ENCODE data around the gene LRP3.
A peak's percentile ranks its signal among the peaks of the same experiment; 100 is the strongest.
"Not testable (repeated sequence)": the region's sequence is repeated elsewhere in the genome, so short reads cannot be mapped to it uniquely, and the experiment has no call there.

LRP3 gene

DNA sequence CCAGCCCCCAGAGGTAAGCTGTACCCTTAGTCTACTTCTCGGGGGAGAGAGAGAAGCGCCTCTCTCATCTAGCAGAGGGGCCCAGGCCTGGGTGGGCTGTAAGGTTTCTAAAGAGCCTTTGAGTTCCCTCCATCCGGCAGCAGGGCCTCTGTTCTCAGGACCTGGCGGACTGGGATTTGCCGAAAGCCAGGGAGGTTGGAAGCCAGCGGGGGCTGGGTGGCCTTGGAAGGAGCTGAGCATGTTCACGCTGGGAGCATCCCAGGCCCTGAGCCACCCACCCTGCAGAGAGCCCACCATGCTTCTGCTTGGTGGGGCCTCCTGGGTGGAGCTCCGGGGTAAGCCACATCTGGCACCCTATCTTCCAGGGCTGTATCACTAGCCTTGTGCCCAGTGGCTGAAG is 23.8 kb downstream of the LRP3 start:
- DNase-seq (ENCODE audit: low spot score) = no peak

DNA sequence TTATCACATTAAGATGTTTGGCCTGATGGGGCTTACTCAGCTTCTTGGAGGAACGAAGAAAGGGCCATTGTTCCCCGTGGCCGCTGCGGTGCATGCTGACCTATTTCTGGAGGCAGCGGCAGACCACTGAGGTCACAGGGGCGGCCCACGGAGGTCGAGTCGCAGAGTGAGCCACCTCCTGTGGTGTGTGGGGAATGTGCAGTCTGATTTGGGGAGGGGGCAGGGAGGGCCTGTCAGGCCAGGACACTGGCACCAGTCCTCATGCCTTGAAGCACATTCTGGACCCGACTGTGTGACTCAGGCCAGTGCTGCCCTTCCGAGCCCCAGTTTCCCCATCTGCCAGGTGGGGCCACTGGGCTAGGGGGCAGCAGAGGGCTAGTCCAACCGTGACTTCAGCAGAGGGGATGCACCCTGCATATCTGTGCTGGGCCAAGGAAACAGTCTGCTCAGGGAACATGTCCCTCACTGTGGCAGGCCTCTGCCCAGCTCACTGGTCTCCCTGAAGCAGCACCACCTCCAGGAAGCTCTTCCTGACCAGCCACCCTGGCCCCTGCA is 25.2 kb downstream of the LRP3 start:
- no peak for DNase-seq (ENCODE audit: low spot score)

DNA sequence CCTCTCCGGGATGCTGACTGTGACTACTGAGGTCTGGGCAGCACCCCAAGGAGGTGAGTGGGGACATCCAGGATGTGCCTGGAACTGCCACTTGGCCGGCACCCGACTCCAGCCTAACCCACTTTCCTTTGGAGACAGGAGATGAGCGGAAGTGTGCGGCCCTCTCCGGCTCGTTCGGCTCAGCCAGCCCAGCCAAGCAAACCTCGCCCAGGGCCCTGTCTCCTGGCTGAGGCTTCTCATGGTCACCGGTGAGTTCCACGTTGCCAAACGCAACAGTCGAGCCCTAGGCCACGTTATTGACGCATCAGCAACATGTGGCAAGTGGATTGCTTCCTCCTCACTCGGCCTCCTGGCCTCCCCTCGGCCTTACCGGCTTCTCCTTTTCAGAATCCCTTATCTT is 26.0 kb downstream of the LRP3 start:
- no peak for DNase-seq (ENCODE audit: low spot score)

DNA sequence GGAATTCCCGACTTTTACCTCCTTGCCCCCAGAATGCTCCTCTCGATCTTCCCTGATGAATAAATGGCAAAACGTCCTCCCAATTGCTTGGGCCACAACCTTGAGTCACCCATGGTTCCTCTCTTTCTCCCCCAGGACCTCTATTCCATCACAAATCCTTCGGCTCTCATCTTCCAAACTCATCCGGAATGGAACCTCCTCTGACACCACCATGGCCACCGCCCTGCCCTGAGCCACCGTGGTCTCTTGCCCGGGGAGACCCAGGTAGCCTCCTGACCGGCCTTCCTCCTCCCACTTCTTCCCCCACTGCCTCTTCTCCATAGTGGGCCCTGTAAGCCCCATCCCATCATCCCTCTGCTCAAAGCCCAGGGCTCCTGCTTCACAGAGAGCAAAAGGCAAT is 26.6 kb downstream of the LRP3 start:
- DNase-seq (ENCODE audit: low spot score) = no peak

DNA sequence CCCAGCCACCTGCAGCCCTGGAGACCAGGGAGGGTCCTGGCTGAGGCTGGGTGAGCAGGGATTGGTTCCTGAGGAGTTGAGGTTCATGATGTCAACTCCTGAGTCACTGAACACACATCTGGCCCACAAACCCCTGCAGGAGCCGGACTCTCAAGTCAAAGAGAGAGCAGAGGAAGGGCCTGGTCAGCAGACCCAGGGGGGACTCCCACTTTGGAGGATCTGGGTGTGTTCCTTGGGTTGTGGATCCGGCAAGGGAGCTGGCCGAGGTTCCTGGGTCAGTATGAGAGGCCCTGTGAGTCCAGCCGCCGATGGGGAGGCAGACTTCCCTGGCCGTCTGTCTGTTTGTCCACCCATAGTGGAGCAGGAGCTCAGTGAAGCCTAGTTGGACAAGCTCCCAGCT is 27.5 kb downstream of the LRP3 start:
- DNase-seq (ENCODE audit: low spot score) = no peak

GRCh38 chr19:33222255-33222654 is 28.1 kb downstream of the LRP3 start:
- not testable (repeated sequence) for DNase-seq (ENCODE audit: low spot score)

DNA sequence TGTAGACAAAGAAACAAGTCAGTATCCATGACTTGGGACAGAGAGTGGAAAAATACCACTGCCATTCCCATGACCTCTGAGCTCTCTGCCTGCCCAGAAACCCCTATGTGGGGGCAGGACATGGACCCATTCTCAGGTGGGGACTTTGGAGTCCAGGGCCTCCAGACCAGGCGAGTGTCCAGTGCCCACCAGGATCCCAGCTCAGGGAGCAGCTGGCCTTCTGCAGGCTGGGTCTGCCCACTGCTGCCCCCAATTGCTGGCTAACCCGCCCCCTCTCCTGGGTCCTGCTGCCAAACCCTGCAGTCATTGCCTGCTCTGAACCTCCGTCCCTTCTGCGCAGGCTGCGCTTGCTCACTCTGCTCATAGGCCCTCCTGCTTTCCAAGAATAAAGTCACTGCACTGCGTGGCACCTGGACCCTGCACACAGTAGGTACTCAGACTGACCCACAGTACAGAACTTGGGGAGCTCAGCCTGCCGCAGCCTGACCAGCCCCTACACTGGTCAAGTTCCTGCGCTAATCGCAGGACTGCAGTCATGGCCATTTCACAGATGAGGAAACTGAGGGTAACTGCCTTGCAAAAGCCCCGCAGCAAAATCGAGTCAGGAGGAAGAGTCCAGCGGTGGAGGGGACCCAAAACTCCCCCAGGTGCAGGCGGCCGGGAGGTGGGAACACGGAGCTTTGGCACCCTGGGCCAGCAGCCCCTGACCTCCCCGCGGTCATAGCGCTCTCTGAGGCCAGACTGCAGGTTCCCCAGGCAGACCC is 30.7 kb downstream of the LRP3 start:
- DNase-seq (ENCODE audit: low spot score) = no peak

DNA sequence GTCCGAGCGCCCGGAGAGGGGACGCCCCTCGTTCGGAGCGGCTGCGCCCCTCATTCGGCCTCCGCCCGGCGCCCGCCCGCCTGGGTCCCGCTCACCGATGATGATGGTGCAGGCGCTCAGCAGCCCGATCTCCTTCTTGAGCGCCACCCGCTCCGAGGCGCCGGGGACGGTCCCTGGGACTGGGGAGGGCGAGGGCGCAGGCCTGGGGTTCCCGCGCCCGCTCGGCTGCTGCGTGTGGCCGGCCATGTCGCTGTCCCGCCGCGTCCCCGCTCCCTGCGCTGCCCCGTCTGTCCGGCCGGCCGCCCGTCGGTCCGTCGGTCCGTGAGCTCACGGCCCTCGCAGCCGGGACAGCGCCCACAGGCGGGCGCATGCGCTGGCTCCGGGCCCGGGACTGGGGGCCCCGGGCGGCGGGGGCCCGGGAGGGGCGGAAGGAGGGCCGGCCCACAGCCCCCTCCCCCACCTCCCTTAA is 31.4 kb downstream of the LRP3 start, which contains the start of gene SLC7A10:
TSS of gene SLC7A10 (minus strand) at position 393 of the 469 bp plus-strand sequence. CDS start at position 246, 147 bp downstream.
- no peak for DNase-seq (ENCODE audit: low spot score)

DNA sequence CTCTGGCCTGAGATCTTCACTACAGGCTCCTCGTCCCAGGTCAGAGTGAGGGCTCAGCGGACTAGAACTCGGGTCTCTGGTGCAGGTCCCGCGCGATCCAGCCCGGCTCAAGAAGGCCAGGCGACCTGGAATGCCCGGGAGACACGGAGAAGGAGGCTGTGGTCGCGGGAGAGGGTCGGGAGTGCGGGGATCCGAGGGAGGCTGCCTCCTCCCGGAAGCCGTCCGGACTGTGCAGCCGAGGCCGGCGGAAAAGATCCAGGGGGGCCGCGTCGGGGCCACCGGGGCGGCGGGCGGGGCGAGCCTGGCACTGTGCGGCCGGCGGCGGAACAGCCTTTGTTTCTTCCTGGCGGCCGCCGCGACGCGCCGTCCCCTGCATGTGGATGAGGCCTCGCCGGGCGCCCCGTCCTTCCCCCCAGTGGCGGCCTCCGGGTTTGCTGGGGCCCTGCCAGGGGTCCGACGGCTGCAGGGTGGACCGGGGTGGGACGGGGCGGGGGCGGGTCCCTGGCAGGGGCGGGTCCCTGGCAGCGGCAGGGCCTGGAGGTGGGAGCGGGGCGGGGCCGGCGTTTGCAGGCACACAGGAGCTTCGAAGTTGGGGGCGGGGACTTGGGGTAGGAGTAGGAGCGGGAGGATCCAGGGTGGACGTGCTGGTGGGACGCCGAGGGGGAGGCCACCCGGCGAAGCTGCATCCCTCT is 32.6 kb downstream of the LRP3 start:
- DNase-seq (ENCODE audit: low spot score) = no peak

DNA sequence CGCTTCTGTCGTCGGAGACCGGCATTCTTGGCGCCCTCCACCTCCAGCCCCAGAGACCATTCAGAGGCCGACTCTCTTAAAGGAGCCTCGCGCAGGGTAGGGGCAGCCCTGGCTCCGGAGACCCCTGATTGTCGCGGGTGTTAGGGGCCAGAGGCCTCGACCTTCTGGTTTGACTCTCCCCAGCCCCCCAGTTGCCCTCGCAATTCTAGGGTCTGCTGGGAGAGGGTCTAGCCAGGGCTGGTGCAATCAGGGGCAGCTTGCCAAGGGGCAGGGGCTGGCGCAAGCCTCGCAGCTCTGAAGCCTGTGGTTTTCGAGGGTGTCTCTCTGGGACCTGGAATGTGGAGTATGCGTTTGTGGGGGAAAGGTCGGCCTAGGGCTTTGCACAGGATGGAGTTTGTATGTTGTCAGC is 33.1 kb downstream of the LRP3 start:
- DNase-seq (ENCODE audit: low spot score) = no peak

DNA sequence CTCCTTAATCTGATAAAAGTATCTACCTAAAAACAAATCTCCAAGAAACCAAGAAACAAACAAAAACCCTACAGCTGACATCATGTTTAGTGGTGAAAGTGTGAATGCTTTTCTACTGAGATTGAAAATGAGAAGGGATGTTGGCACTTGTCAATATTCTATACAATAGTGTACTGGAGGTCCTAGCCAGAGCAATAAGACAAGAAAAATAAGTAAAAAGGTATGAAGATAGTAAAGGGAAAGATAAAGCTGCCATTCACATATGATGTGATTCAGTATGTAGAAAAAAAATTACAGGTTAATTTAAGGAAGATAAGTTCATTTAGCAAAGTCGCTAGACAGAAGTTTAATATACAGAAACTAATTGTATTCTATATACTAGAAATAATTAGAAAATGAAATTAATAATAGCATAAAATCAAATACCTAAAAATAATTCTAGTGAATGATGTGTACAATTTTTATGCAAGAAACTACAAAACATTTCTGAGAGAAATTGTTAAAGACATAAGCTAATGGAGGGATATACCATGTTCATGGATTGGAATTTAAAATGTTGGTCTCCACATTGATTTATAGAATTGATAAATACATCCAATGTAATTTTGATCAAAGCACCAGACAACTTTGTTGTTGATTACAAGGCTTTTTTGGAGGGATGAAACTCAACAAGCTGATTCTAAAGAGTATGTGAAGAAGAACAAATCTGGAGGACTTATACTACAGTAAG is 33.9 kb downstream of the LRP3 start:
- DNase-seq (ENCODE audit: low spot score) = no peak

GRCh38 chr19:33229962-33230361 is 35.8 kb downstream of the LRP3 start:
- no peak for DNase-seq (ENCODE audit: low spot score)

- DNase-seq (ENCODE audit: low spot score) = no peak
Measured at GRCh38 chr19:33231511-33231910, 37.4 kb downstream of the LRP3 start.

DNA sequence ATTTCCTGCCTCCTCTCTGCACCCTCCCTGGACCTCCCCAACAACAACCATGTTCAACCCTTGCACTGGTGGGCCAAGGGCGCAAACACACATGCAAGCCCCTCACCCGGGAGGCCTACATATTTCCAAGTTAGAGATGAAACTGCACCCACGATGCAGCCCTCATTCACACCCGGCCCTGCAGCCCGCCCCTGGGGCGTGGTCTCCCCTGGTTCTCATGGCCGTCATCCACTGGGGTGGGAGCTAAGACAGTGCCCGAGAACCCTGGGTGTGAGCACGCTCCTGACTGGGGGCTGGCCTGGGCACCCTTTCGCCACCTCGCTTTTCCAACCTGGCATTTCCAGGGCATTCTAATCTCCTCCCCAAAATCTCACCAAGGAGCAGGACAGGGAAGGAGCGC is 38.5 kb downstream of the LRP3 start:
- DNase-seq (ENCODE audit: low spot score) = no peak

GRCh38 chr19:33233056-33233873 is 39.1 kb downstream of the LRP3 start:
- DNase-seq (ENCODE audit: low spot score) = no peak

DNA sequence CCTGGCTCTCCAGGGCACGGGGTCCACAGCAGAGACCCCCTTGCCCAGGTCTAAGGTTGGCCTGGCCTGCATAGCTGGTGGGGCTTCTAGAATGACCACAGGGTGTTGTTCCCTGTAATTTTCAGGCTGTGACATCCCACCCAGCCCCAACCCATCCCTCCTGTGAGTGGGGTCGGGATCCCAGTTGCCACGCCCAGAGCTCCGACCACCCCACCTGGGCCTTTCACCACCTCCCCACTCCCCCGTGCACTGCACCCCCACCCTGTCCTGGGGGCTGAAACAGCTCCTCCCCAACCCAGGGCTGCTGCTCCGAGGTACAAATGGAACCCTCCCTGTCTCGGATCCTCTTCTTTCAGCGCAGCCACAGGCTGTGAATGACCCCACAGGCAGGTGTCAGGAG is 40.0 kb downstream of the LRP3 start:
- DNase-seq (ENCODE audit: low spot score) = no peak

DNA sequence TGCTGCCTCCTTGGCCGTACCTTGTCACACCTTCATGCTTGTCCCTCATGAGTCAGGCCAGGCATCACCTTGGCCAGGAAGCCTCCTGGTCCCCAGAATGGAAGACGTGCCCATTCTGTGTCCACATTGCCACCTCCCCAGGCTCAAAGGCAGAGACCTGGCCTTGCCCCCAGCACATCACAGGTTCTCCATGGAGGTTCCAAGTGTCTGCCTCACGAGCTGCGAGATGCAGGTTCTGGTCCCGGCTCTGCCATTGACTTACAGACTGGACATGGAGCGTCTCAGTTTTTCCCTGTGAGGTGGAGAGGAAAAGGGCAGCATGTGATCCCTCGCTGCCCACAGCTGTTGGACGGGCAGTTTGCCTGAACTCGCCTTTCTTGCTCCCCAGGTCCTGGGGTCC is 40.6 kb downstream of the LRP3 start:
- DNase-seq (ENCODE audit: low spot score) = no peak

GRCh38 chr19:33235269-33235995 is 41.3 kb downstream of the LRP3 start:
- DNase-seq (ENCODE audit: low spot score) = peak; percentile 81

DNA sequence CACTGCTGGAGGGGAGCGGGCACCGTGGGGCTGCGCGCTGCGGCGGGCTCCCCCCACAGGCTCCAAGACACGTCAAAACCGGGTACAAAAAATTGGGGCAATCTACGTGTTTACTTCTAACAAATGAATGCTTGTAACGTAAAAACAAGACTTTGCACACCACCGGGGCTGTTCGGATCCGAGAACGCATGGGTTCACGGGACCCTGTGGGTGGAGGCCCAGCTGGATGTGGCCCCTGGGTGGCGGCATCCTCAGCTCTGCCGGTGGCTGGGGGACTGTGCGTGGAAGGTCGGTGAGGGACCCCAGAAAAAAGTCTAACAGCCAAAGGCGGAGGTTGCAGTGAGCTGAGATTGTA is 41.8 kb downstream of the LRP3 start:
- DNase-seq (ENCODE audit: low spot score) = no peak

- DNase-seq (ENCODE audit: low spot score) = no peak
Measured at GRCh38 chr19:33236696-33237390, 42.7 kb downstream of the LRP3 start.

Data from cerebellar cortex (tissue), 1 donor.